ENCODE results near the gene ARHGAP22.

ARHGAP22 gene

DNA sequence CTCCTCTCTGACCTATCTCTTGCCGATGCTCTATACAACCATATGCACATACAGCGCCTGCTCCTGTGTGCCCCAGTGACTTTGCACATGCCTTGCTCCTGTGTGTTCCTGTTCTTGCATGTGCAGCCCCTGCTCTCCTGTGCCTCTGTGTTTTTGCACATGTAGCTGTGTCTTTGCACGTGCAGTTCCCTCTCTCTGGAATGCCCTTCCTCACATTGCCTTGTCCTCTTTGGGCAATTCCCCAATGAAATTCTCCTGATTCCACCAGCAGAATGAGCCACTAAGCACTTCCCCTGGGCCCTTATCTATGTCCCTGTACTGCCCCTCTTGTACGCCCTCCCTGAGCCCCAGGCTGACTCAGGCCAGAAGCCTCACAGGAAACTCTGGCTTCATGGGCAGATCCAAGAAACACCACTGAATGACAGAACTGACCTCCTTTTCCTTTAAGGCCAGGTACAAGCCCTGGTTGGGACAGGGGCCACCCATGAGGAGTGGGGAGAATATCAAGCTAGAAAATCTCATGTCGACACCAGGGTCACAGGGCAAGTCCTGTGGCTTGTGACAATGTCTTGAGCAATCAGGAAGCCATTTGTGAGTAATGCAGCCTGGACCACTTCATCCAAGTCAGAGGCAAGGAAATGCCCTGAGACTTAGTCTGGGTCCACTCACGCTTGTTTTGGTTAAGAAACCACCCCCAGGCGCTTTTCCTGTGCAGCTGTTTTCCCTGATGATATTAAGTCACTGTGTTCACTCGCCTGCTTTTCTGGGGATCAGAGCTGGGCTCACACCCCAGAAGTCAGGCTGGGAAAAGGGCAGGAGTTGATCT lies 1.9 kb upstream of the ARHGAP22 start:
- peak; percentile 51 for DNase-seq

DNA sequence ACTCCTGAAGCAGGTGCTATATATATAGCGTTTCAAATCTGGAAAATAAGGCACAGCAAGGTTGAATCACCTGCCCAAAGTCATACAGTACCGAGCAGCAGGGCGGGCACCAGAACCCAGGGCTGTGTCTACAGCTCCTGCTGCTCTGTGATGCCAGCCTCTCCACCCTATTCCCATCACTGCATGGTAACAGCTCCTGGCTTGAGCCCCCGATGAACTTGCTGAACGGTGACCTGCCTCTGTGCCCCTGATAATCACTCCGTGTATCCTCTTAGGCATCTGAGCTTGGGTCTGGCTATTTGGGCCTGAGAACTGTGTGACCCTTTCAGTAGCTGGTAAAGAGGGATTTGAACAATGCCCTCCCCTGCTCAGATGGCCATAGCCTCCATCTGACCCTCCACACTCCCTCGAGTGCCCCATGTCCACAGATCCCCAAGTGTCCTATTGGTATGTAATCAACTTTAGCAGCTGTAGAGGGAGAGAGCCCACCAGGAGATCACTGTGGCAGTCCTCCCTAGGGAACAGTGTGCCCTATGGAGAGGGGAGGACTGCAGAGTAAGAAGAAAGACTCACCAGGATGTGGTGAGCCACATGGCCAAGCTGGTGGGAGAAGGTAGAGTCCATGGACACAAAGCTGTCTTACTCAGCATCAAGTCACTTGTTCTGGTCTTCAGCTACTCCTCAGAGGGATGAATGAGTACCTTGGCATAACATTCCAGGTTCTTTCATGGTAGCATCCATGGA lies 1.1 kb upstream of the ARHGAP22 start:
- no peak for DNase-seq

DNA sequence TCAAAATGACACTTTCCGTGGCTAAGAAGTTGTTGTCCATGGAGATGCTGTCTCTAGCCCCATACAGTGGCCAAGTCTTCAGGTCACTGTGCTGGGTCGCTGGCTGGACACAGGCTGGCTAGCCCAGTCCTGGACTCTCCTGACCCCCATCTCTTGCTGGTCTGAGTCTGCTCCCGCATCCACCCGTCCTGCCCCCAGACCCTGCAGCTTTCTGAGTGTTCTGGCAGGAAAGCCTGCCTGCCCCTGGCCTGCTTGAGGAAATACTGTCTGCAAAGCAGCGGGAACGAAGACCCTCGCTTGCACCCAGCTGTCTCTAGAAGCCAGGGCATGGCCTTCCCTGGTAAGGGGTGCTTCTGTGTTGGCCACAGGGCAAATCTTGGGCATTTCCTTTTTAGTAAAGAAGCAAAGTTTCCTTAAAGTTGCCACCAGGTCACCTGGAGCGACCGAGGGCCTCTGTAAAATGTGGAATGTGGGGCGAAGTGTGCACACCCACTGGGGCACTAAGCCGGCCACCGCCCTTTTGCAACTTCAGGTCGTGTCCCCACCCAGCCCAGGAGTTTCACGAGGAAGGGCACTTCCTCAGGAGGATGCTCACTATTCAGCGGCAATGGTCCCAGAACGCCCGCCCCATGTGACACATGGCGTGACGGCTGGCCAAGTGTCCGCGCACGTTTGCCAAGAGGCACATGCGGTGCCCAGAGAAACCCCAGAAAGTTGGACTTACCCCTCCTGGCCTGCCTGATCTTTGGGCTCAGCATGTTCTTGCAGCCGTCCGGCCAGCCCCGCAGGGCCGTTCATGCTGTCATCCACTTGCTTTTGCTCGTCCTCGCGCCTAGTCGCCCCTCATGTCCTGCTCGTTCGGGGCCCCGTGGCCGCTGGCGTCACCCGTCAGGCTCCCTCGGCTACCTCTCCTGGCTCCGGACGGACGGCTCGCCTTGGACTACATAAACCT lies 558 bp downstream of the ARHGAP22 start:
- no peak for DNase-seq

DNA sequence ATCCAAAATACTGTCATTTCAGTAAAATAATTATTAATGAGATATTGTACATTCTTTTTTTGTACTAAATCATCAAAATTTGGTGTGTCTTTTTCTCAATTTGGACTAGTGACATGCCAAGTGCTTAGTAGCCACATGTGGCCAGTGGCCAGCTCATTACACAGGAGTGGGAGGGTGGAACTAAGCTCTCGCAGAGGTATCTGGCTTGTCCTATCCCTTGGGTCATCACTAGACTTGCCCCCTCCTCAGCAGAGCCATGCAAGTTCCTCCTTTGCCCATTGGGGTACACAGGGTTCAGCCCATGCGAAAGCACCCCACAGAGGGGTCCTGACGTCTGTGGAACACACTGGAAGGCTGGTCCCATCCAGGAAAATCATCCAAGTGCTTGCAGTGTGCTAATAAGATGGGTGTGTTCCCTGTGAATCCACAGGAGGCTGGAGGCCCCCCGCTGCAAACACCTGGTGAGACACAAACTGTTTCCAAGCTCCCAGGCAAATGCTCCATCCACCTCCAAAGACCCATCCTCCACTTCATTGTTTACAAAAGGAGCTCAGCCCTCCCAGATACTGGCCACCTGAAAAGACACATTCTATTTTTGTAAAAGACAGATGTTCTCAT lies 1.3 kb downstream of the ARHGAP22 start:
- DNase-seq: no peak

DNA sequence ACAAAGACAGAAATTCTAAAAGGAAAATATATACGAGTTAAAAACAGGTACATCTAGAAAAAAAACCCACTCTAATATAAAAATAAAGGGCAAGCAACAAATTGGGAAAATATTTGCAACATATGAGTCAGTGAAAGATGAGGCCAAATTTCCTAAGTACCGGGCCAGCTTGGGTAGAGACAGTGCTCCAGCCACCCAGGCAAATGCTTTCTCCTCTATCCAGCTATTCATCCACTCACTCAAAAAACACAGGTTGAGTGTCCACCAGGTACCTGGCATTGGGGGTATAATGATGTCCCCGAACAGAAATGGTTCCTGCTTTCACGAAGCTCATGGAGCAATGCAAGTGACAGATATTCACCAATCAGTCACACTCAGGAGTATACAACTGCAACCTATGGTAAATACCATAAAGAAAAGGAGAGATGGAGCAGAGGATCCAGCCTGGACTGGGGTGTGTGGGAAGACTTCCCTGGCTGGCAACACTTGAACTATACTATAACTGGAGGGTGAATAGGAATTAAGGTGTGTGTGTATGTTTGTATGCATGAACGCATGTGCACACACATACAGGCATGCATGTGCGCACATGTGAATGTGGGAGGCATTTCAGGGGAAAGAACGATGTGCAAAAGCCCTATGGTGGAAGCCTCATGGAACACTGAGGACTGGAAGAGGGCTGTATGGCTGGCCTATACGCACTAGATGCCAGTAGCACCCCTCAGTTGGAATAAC lies 2.3 kb downstream of the ARHGAP22 start:
- DNase-seq: no peak

DNA sequence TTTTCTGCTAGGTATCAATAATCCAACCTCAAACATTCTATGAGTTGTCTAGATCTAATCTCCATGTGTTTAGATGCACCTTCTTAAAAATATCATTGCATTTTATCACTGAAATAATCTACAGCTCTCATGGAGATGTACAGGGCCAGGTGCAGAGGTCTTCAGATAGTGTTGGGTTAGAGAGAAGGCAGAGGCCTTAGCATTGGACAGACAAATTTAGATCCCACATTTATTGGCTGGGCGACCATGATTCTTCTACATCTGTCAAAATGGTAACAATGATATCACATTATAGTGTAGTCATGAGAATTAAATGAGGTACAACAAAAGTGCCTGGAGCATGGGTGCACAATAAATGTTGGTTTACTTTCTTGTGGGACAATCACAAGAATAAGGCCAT lies 3.1 kb downstream of the ARHGAP22 start:
- DNase-seq: no peak

DNA sequence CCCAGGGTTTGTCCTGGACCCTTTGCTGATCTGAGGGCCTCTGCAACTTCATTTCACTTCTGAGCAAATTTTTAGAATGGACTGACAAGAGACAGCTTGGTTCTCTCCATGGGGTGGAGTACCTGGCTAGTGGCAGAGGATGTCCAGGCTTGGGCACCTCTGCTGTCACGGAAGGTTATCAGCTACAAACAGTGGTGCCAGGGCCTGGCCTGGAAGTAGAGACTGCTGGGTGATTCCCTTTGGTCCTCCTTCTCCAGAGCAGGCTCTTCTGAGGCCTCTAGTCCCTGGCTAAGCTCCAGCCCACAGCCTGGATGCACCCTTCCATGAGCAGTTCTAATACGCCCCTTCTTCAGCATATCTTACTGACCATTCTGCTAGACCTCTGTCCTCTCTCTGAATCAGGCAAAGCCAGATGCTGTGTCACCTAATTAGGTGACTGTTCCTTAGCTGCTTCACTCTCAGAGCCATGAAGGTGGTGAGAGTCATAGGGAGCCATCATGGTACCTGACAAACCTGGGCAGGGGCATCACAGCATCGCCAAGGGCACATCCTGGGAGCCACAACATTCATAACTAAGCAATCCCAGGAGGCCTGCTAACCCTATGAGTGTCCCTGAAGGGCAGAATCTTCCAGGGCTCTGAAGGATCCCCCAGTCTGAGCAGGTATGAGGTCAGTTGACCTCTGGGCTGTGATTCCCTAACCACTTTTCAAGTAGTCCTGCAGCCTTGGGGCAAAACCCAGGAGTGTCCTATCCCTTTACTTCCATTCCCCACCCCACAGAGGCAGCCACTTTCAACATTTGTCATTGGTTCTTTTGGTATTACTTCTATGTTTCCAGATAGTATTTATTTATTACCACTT lies 4.0 kb downstream of the ARHGAP22 start:
- DNase-seq: no peak

DNA sequence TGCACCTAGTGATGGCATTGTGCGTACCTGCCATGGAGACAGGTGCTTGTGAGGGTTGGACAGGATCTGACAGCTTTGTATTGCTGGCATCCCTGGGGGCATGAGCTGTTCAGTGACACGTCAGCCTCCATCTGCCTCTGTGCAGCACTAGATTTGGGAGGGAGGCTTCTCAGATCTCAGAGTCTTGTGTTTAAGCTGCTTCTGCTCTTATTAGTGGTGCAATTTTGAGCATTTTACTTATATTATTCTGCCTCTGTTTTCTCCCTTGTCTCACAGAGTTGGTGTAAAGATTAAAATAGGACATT lies 5.1 kb downstream of the ARHGAP22 start:
- DNase-seq: no peak

DNA sequence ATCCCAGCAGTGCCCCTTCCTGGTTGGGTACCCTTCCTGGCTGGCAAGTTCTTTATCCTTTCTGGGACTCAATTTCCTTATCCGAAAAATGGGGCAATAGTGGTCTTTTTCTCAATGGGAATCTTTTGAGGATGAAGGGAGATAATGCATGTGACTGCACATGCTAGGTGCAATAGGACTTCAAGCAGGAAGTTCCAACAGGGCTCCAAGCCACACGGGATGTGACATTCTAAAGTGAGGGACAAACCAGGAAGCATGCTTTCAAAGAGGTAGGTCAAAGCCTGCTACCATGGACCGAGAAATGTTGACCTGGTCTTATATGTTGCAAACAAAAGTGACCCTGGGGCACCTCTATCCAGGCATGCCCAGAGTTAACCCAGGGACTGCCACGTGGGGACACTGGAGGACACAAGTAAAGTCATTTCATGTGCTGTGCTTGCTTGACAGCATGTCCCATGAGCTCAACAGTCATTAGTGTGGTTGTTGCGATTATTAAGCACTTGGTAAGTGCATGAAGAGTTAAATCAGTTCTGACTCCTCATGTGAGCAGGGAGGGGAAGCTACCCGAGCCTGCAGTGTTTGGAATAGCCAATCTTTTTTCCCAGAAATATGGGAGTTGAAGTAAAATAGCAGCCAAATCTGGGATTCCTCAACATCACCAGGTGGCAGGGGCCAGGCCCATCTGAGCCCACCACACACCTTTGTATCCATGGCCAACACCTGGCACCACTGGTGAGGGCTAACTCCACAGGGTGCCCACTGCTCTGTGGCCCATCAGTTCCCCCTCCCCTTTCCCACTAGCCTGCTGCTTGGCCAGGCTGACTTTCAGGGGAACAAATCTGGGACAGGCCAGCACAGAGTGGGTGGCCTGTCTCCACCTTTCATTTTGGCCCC lies 5.7 kb downstream of the ARHGAP22 start:
- DNase-seq: no peak

DNA sequence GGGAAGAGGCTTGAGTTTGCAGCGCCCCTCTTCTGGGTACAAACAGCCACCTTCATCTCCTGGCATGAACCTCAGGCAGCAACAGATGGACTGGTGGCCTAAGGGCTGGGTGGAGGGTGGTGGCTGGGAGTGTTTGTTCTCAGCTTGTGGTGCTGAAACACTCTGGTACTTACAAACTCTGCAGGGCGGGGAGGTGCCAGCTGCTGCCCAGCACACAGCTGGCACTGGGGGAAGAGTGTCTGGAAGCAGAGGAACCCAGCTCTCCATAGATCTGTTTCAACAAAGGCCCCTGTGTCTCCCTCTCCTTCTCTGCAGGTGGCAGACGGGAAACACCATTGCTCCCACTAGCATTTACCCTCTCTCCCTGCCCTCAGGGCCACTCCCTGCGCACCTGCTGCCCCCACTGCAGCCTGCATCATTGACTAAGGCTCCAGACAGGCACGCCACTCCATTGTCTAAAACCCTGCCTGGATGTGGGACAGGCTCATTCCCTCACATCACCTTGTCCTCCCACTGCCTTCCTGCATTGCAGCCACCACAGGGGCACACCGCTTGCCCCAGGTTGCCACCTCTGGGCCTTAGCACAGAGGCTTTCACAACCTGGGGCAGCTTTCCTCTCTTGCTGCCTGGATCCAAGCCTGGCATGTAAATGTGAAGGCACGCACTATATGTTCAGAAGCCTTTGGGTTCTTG lies 6.5 kb downstream of the ARHGAP22 start:
- no peak for DNase-seq

DNA sequence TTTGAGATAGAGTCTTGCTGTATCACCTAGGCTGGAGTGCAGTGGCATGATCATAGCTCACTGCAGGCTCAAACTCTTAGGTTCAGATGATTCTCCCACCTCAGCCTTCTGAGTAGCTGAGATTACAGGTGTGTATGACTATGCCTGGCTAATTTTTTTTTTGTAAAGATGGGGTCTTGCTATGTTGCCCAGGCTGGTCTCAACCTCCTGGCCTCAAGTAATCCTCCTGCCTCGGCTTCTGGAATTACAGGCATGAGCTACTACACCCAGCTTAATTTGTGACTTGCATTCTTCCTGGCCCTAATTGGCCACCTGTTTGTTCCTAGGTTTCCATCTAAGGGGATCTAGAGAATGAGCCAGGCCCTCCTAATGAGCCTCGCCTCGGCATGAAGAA lies 9.3 kb downstream of the ARHGAP22 start:
- no peak for DNase-seq

DNA sequence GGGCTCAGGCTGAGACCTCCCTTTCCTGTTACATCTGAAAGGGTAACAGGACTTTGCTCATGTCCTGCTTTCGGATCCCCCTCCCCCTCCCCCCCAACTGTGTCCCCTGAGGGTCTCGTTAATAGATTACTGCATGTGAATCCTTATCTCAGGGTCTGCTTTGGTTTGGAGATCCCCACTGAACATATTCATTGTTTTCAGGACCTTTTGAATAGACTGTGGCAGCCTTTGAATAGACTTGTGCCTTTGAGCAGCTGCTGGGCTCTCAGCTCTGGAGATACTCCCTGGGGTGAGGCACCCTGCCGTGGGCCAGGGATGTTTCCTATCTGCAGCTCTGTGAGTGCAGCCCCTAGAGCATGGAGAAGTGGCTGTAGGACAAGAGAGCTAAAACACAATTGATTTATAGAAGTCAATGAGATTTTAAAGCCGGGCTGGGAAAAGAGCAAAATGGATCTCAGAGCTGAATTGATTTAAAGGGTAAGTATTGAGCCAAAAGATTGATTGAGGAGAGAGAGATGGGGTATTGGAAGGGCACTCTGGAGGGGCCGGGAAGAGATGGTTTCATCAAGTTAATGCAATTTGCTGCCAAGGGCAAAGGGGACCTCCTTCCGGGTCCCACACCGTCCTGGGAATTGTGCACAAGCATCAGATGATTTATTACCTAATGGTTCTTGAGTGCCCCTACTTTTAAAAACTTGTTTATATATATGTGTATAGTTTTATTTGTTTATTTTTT lies 9.9 kb downstream of the ARHGAP22 start:
- no peak for DNase-seq

DNA sequence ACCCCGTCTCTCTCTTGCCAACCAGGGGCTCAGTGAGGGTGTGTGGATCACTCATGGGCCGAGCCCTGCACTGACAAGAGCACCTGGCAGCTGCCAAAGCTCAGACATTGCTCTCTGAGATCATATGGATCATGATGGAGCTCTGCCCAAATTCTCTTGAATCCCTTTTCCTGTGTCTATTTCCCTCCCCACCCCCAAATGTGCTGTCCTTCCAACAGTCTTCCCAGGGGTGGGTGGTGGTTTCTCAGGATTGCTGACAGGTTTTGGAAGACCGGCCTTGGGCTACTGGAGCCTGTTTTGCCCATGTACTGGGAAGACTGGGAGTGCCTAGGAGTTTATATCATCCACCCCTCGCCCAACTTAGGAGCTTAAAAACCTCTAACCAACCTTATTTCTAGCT lies 10.5 kb downstream of the ARHGAP22 start:
- DNase-seq: no peak

DNA sequence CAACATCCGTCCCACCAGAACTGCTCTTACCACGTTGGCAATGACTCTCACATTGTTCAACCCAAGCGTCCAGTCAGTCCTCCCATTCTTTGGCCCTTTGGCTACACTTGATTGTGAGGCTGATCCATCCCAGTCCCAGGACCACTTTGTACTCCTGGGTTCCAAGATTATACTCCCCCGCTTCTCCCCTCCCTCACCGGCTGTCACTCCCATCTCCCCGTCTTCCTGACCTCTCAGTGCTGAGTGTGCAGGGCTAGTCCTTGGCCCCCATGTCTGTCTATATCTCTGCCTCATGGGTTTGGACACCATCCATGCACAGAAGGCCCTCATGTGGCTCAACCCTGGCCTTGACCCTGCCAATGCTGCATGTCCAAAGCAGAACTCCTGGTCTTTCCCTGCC lies 12.5 kb downstream of the ARHGAP22 start:
- no peak for DNase-seq

DNA sequence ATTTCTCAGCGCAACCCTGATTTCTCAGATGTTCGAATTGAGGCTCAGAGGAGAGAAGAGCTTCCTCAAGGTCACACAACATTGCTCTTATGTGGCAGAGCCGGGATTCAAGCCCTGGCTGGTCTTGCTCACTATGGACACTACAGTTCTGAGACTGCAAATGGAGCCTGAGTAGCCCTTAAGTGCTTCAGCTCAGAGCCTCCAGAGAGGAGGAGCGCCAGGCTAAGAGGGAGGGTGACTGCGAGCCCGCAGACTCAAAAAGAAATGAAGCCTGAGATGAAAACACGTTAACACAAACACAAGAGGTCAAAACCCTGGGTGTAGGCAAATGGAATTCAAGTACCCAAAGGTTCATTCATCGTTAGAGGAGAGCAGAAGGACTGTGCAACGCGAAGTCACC lies 13.9 kb downstream of the ARHGAP22 start:
- DNase-seq: no peak

DNA sequence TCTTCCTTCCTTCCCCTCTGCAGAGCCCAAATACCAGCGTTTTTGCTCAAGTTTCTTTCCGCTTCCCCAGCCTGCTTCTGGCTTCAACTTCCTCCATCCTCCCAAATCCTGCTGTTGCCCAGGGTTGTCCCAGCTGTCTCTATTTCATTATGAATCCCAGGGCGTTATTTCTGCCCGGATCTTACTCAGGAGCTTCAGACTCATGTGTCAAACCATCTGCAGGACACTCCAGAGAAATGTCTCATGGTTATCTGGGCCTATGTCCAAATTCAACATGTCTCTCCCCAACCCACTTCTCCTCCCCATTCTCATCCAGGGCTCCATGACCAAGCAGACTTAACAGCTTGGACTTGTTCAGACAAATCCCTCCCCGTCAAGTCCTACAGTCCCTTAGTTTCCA lies 15.6 kb downstream of the ARHGAP22 start:
- DNase-seq: no peak

DNA sequence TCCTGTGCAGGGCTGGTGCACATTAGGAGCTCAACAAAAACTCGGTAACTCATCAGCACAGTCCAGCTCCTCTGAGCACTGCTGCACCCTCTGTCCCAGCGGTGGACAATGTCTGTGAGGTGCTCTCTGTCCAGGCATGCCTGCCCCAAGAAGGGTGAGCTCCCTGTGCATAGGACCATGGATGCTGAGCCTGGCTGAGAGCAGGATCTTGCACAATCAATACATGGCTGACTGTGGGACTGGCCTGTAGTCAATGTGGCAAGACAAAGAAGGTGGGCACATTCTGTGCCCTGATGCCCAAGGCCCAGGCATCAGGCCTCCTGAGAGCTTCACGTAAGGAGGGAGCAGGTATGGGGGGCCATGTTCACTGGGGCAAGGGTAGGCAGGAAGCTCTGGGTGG lies 17.1 kb downstream of the ARHGAP22 start:
- DNase-seq: no peak

DNA sequence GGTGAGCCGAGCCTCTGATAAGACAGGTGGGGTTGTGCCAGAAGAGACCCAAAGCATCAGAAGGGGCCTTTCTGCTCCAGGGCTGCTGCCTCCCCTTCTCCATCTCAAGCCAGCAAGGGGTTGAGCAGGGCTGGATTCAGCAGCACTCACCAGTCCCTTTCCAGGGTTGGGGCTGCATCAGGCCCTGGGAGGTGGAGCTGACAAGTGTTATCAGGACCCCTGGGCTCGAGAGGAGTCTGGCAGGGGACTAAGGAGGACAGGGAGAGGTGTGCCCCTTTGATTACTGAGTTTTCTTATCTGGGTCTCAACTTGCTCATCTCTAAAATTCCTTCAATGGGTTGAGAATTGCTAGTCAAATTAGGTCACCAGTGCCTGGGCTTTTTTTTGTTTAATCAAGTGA lies 17.8 kb downstream of the ARHGAP22 start:
- no peak for DNase-seq

DNA sequence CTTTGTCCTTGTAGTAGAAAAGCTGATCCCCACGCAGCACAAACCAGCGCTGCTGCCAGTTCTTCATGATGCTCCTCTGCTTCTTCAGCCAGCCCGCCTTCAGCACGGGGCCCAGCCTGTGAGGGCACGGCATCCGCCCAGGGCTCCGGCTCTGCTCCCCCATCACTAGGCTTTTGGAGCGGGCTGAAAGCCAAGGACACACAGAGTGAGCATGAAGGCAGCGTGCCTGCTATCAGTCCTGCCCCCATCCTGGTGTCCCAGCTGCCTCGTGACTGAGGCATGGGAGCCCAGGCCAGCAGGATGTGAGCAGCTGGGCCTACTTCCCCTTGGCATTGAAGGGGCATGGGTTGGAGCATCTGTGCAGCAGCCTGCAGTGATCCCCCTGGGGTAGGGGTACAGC lies 21.9 kb downstream of the ARHGAP22 start:
- DNase-seq: no peak
